Measurements from ENCODE around the gene AGBL4.

DNA sequence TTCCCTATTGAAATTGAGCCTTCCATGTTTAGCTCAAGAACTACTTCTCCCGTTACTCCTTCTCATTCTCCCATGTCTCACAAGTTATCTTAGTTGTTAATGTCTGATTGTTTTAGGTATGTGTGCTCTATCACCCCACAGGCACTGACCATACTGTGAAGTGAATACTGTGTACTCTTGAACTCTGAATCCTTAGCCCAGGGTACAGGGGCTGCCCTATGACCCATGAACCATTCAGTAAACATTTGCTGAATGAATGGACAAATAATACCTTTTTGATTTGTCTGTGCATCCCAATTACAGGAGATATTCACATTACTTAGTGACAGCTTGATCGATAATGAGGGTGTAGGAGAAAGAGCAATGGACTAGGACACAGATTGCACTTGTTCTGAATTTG is 1077.7 kb downstream of the AGBL4 start:
- TF ChIP-seq CTCF (IDR thresholded peaks at IDR 0.05 in 2 of 3, conservative IDR thresholded peaks at IDR 0.05 in 1 of 3; ENCODE audit: borderline replicate concordance in 1 of 3, insufficient read depth in 1 of 3, low read depth in 2 of 3, low read length in 2 of 3): no peak
- TF ChIP-seq EZH2 (IDR thresholded peaks at IDR 0.05): no peak
- TF ChIP-seq MAX (IDR thresholded peaks at IDR 0.05): no peak
- no peak for TF ChIP-seq RAD21 (IDR thresholded peaks at IDR 0.05; ENCODE audit: low read depth)
- TF ChIP-seq ZNF274 (IDR thresholded peaks at IDR 0.05; ENCODE audit: low read depth, low read length): no peak
- no peak for TF ChIP-seq REST (IDR thresholded peaks at IDR 0.05; ENCODE audit: low read depth)
- TF ChIP-seq EZH2phosphoT487 (IDR thresholded peaks at IDR 0.05; ENCODE audit: borderline replicate concordance): no peak
- TF ChIP-seq SIN3A (IDR thresholded peaks at IDR 0.05; ENCODE audit: low read depth): no peak
- TF ChIP-seq ZFX (IDR thresholded peaks at IDR 0.05): no peak
- no peak for TF ChIP-seq POLR2A (IDR thresholded peaks at IDR 0.05; ENCODE audit: borderline replicate concordance, extremely low read depth, insufficient read depth, insufficient read length)

Measured in HCT116 (cell line).